ENCODE results near the gene C1orf174. TPM values are rescaled to one million over a fixed set of nuclear protein-coding genes. Genes with fewer than 3 reads are reported as not detected.

The C1orf174 gene
- total RNA-seq, 1 experiment from 2014 or later, result 41.2 TPM

DNA sequence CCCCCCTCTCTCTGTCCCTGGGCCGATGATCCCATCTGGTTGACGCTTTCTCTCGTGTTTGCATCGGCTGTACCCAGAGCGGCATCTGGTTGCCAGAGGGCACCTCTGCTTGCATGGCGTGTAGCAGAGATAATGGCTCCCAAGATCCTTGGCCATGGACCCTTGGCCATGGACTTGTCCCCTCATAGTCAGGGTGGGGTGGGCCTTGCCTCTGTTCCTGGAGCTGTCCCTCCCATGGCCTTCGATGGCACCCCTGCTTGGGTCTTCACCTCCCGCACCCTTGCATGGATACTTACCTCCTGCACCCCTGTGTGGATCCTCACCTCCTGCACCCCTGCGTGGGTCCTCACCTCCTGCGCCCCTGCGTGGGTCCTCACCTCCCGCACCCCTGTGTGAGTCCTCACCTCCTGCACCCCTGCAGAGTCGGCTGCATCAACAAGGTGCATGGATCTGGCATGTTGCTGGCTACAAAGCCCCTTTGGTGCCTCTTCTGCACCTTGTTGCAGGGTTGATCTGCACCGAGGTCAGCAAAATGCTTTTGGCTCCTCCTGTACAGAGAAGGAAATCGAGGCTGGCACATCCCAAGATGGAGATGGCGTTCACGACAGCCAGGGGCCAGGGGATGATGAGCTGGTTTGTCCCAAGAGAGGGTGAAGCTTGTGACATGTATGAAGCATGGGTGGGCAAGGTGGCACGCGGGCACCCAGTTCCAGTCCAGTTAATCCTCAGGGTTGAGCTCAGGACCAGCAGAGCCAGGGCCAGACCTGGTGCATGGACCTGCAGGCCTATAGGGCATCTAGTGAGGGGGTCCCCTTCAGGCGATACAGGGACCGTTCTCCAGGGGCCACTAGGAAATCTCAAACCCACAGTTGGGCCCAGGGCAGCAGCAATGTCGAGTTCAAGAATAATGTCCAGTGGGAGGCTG is 46.1 kb upstream of the C1orf174 start:
- Histone ChIP-seq H3K36me3 (ENCODE audit: control insufficient read depth, insufficient read depth, low read length) (no peaks in the 10 kb centered on the region), H3K4me3 (ENCODE audit: low read depth in 2 of 2, low read length in 2 of 2) (no peak overlapping the region), H3K4me1 (ENCODE audit: control insufficient read depth, insufficient read depth, low read length) (no peaks in the 10 kb centered on the region), H3K9me3 (ENCODE audit: control insufficient read depth, insufficient read depth, low read depth, low read length) (no peaks in the 10 kb centered on the region), H3K27ac (ENCODE audit: low read length) (no peak overlapping the region), H3K27me3 (ENCODE audit: control insufficient read depth, insufficient read depth, low read length) (peaks cover 5% of the 10 kb centered on the region; the same call in 1 of the 2 replicates)
- in situ Hi-C loops (cut with HindIII; ENCODE audit: low pct_unique_long_range_greater_than_20kb, low sequenced_read_pairs) (no loop called here), intact Hi-C loops (cut with micrococcal nuclease; ENCODE audit: unreplicated experiment) (no loop called here)
- DNase-seq (ENCODE audit: low read depth, low spot score), result no peak
- TF ChIP-seq SIN3A (IDR thresholded peaks at IDR 0.05; ENCODE audit: borderline replicate concordance, insufficient read depth, low read depth, low read length) (no peak), TCF7L2 (IDR thresholded peaks at IDR 0.05; ENCODE audit: low read depth, low read length) (no peak), POLR2AphosphoS5 (IDR thresholded peaks at IDR 0.05; ENCODE audit: low read depth, low read length) (no peak)
- TF ChIP-seq, protein P1, sequence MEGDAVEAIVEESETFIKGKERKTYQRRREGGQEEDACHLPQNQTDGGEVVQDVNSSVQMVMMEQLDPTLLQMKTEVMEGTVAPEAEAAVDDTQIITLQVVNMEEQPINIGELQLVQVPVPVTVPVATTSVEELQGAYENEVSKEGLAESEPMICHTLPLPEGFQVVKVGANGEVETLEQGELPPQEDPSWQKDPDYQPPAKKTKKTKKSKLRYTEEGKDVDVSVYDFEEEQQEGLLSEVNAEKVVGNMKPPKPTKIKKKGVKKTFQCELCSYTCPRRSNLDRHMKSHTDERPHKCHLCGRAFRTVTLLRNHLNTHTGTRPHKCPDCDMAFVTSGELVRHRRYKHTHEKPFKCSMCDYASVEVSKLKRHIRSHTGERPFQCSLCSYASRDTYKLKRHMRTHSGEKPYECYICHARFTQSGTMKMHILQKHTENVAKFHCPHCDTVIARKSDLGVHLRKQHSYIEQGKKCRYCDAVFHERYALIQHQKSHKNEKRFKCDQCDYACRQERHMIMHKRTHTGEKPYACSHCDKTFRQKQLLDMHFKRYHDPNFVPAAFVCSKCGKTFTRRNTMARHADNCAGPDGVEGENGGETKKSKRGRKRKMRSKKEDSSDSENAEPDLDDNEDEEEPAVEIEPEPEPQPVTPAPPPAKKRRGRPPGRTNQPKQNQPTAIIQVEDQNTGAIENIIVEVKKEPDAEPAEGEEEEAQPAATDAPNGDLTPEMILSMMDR (IDR thresholded peaks at IDR 0.05), result no peak
- TF ChIP-seq, protein P2, sequence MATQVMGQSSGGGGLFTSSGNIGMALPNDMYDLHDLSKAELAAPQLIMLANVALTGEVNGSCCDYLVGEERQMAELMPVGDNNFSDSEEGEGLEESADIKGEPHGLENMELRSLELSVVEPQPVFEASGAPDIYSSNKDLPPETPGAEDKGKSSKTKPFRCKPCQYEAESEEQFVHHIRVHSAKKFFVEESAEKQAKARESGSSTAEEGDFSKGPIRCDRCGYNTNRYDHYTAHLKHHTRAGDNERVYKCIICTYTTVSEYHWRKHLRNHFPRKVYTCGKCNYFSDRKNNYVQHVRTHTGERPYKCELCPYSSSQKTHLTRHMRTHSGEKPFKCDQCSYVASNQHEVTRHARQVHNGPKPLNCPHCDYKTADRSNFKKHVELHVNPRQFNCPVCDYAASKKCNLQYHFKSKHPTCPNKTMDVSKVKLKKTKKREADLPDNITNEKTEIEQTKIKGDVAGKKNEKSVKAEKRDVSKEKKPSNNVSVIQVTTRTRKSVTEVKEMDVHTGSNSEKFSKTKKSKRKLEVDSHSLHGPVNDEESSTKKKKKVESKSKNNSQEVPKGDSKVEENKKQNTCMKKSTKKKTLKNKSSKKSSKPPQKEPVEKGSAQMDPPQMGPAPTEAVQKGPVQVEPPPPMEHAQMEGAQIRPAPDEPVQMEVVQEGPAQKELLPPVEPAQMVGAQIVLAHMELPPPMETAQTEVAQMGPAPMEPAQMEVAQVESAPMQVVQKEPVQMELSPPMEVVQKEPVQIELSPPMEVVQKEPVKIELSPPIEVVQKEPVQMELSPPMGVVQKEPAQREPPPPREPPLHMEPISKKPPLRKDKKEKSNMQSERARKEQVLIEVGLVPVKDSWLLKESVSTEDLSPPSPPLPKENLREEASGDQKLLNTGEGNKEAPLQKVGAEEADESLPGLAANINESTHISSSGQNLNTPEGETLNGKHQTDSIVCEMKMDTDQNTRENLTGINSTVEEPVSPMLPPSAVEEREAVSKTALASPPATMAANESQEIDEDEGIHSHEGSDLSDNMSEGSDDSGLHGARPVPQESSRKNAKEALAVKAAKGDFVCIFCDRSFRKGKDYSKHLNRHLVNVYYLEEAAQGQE (IDR thresholded peaks at IDR 0.05; ENCODE audit: insufficient read depth in 1 of 2, low read depth in 2 of 2, low read length in 1 of 2), result no peak
- no peak for ATAC-seq
- no TSS peak for BruUV-seq (replicated peaks)
- ChIA-PET CTCF (no interaction called here), POLR2A (no interaction called here)

DNA sequence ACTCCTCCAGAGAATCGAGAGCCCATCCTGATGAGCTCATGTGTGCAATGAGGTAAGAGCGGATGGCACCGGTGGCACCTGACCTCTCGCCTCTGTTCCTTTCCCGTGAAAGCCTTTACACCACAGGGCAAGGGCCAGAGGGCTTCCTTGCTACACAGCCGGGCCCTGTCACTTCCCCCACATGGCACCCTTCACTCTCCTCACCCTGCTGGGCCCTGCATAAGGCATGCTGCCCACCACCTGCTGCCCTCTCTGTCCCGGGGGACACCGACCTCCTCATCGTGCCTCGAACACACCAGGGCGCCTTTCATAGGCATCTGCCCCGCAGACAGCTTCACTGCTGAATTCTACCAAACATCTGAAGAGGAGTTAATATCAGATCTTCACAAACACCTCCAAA is 45.1 kb upstream of the C1orf174 start:
- no peak overlapping the region for H3K4me3 ChIP-seq (ENCODE audit: low read depth in 2 of 2, low read length in 2 of 2)
- in situ Hi-C loops (cut with HindIII; ENCODE audit: low pct_unique_long_range_greater_than_20kb, low sequenced_read_pairs), result no loop called here
- DNase-seq (ENCODE audit: low read depth, low spot score) (no peak), ATAC-seq (no peak)
- H3K4me1 ChIP-seq (ENCODE audit: control insufficient read depth, insufficient read depth, low read length), result no peaks in the 10 kb centered on the region
- TF ChIP-seq POLR2AphosphoS5 (IDR thresholded peaks at IDR 0.05; ENCODE audit: low read depth, low read length) (no peak), TCF7L2 (IDR thresholded peaks at IDR 0.05; ENCODE audit: low read depth, low read length) (no peak), SIN3A (IDR thresholded peaks at IDR 0.05; ENCODE audit: borderline replicate concordance, insufficient read depth, low read depth, low read length) (no peak)
- TF ChIP-seq, protein P1 (IDR thresholded peaks at IDR 0.05), result no peak
- TF ChIP-seq, protein P2 (IDR thresholded peaks at IDR 0.05; ENCODE audit: insufficient read depth in 1 of 2, low read depth in 2 of 2, low read length in 1 of 2), result no peak
- H3K27me3 ChIP-seq (ENCODE audit: control insufficient read depth, insufficient read depth, low read length), result peaks cover 5% of the 10 kb centered on the region; the same call in 1 of the 2 replicates
- no peaks in the 10 kb centered on the region for H3K9me3 ChIP-seq (ENCODE audit: control insufficient read depth, insufficient read depth, low read depth, low read length)
- ChIA-PET POLR2A (no interaction called here), CTCF (no interaction called here)
- H3K36me3 ChIP-seq (ENCODE audit: control insufficient read depth, insufficient read depth, low read length), result no peaks in the 10 kb centered on the region
- no TSS peak for BruUV-seq (replicated peaks)
- intact Hi-C loops (cut with micrococcal nuclease; ENCODE audit: unreplicated experiment), result no loop called here
- H3K27ac ChIP-seq (ENCODE audit: low read length), result no peak overlapping the region

Data from Panc1 (cell line).